Suprapubic skin (tissue), 4 donors: ENCODE results near the gene SRSF10. TPM values are rescaled to one million over a fixed set of nuclear protein-coding genes. Genes with fewer than 3 reads are reported as not detected.
A peak's percentile ranks its signal among the peaks of the same experiment; 100 is the strongest.

Experiments
- DNase-seq, 2 donors: peaks; one replicate each; pipeline ENCODE4 v3.0.0-alpha.2; 2019; ENCODE audit warnings: low spot score in 2 of 2
- H3K27ac ChIP-seq: fragments of 200-600 bp; sonication (generic); one replicate; pipeline ENCODE4 v1.5.1; 2019
- H3K27me3 ChIP-seq: fragments of 200-600 bp; sonication (generic); one replicate; pipeline ENCODE4 v1.5.1; 2019
- H3K36me3 ChIP-seq: fragments of 200-600 bp; sonication (generic); one replicate; pipeline ENCODE4 v1.5.1; 2019
- H3K4me1 ChIP-seq: fragments of 200-600 bp; sonication (generic); one replicate; pipeline ENCODE4 v1.5.1; 2019
- H3K4me3 ChIP-seq: fragments of 200-600 bp; sonication (generic); one replicate; pipeline ENCODE4 v1.5.1; 2019; ENCODE audit warnings: mild to moderate bottlenecking
- H3K9me3 ChIP-seq: fragments of 200-600 bp; sonication (generic); one replicate; pipeline ENCODE4 v1.5.1; 2019
- EP300 ChIP-seq: sonication (generic); formaldehyde crosslinking; IDR thresholded peaks from one replicate; pipeline ENCODE4 v1.6.1; 2017; ENCODE audit warnings: antibody characterized with exemption
- POLR2A ChIP-seq, 2 donors: fragments of 450-650 bp; IDR thresholded peaks; one replicate each; pipeline ENCODE4 v1.6.1; 2017; ENCODE audit warnings: antibody characterized with exemption in 2 of 2, mild to moderate bottlenecking in 2 of 2, moderate library complexity in 2 of 2
- POLR2AphosphoS5 ChIP-seq, 3 donors: sonication (generic); formaldehyde crosslinking; IDR thresholded peaks; one replicate each; pipeline ENCODE4 v1.6.1; 2017; ENCODE audit warnings: antibody characterized with exemption in 3 of 3
- WGBS: methylation state at CpG from one replicate; pipeline ENCODE4 v1.1.5; 2018; 5-methylcytosine and 5-hydroxymethylcytosine counted together
- total RNA-seq, 4 donors: library from RNA; depleted of rRNA; stranded (reverse); fragments of >200 nt; gene quantifications; one replicate each; pipeline ENCODE4 v1.1.0, GENCODE V29; 2016
- TF ChIP-seq, protein P1 (sequence below), 2 donors: fragments of 200-600 bp in 1 of 2; fragments of 450-650 bp in 1 of 2; sonication (generic) in 1 of 2; IDR thresholded peaks; one replicate each; pipeline ENCODE4 v1.5.1; 2016 to 2019; ENCODE audit warnings: antibody characterized with exemption in 2 of 2, mild to moderate bottlenecking in 1 of 2, moderate library complexity in 1 of 2

SRSF10 gene
- total RNA-seq, 4 donors from 2014 or later = 67.7 to 162 (median 74.2) TPM

DNA sequence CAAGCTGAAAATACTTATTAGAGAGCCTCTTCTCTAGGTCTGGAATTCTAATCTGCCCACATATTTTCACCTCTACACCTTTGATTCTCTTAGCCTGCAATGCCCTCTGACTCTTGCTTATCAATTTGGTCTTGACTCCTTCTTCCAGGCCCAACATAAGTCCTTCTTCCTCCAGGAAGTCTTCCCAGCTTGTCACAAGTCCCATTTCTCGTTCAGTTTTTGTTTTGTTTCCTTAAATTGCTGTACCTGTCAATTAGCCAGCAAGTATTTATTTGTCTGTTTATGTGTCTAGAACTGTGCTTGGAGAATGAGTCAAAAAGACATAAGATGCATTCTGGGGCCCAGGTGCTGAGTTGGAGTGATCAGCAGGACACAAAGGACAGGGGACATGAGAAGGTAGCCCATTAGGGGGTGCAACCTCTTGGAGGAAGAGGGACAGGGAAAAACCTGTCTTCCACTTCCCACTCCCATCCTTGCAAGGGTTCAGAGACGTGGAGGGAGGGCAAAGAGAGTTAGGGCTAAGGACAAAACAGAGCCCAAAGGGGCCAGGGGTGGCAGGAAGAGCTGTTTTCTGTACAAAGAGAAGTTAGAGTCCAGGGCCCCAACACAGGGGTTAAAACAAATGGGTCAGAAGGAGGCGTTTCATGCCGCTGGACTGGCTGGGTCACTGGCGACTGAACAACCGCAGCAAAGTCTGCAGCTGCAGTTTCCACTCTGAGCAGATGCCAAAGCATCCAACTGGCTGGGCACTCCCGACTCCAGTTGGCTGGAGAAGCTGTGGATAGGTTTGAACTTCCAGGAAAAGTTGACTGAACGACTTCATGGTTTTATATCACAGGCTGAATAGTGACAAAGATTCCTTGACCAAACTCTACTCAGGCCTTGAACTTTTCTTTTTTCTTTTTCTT, 56.3 kb downstream of the SRSF10 start:
- DNase-seq = no peak
- H3K9me3 ChIP-seq = no peaks in the 10 kb centered on the region
- H3K4me3 ChIP-seq = no peak overlapping the region
- TF ChIP-seq EP300 = no peak
- no peak for TF ChIP-seq POLR2AphosphoS5 (IDR thresholded peaks at IDR 0.05)
- 28% methylated on average over 8 of the region's 8 CpGs for WGBS
- no peaks in the 10 kb centered on the region for H3K27me3 ChIP-seq
- no peak overlapping the region for H3K27ac ChIP-seq
- H3K36me3 ChIP-seq = no peaks in the 10 kb centered on the region
- H3K4me1 ChIP-seq = peaks cover 9% of the 10 kb centered on the region

DNA sequence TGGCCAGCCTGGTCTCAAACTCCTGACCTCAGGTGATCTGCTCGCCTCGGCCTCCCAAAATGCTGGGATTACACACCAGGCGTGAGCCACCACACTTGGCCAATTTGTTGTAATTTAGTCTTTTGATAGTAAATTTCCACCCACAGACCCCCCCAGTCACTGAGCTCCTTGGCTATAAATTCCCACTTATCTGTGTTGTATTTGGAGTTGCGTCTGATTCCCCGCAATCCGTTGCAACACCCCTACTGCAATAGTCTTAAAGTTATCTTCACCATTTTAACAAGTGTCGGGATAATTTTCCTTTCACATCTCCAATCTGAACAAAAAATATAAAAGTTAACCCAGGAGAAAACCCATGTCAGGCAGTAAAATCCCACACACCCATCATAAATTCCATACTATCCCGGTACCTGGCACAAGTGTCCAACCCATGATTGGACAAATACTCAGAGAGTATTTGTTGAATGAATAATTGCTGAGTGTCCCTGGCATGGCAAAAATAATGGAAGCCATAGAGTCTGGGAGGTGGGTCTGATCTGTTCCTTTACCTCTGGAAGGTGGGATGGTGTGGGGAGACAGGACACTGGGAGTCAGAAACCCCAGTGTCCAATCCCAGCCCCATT, 57.7 kb downstream of the SRSF10 start:
- no peak for DNase-seq
- no peak for TF ChIP-seq POLR2AphosphoS5 (IDR thresholded peaks at IDR 0.05)
- TF ChIP-seq EP300 = no peak
- TF ChIP-seq POLR2A (IDR thresholded peaks at IDR 0.05) = no peak
- TF ChIP-seq, protein P1, sequence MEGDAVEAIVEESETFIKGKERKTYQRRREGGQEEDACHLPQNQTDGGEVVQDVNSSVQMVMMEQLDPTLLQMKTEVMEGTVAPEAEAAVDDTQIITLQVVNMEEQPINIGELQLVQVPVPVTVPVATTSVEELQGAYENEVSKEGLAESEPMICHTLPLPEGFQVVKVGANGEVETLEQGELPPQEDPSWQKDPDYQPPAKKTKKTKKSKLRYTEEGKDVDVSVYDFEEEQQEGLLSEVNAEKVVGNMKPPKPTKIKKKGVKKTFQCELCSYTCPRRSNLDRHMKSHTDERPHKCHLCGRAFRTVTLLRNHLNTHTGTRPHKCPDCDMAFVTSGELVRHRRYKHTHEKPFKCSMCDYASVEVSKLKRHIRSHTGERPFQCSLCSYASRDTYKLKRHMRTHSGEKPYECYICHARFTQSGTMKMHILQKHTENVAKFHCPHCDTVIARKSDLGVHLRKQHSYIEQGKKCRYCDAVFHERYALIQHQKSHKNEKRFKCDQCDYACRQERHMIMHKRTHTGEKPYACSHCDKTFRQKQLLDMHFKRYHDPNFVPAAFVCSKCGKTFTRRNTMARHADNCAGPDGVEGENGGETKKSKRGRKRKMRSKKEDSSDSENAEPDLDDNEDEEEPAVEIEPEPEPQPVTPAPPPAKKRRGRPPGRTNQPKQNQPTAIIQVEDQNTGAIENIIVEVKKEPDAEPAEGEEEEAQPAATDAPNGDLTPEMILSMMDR (IDR thresholded peaks at IDR 0.05) = no peak

DNA sequence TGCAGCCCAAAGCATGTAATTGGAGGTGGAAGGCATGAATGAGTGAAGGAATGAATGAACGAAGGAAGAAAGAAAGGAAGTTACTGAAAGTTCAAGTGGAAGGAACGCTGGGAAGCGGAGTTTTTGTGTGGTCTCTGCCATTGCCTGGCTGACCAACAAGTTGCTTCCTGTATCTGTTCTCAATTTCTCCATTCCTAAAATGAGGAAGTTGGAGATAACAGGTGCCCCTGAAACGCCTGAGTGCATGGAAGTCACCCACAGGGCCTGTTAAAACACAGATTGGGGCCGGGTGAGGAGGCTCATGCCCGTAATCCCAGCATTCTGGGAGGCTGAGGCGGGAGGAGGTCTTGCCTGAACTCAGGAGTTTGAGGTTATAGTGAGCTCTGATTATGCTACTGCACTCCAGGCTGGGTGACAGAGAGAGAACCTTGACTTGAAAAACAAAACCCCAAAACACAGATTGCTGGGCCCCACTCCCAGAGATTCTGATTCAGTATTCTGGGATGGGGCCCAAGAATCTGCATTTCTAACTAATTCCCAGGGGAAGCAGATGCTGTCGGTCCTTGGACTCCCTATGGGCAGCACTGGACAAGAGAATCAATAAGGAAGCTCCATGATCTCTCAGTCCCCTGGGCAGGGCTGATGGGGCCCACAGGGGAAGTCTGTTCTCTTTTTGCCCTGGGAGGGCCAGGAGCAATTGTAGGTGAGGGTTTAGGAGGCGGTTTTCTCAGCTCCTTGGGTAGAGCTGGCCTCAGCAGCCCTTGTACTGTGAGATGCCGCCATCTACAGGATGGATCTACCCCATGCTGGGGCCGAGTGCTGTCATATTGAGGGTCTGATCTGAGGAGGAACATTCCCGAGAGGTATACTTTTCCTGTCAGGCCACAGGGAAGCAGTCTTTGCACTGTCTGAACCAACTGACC, 63.7 kb downstream of the SRSF10 start:
- WGBS = 58% methylated on average over 12 of the region's 12 CpGs
- H3K4me3 ChIP-seq = no peak overlapping the region
- TF ChIP-seq POLR2A (IDR thresholded peaks at IDR 0.05) (no peak), EP300 (no peak), POLR2AphosphoS5 (IDR thresholded peaks at IDR 0.05) (no peak)
- TF ChIP-seq, protein P1 (IDR thresholded peaks at IDR 0.05) = peak in 1 of 2 donors; percentile 41
- peaks cover 9% of the 10 kb centered on the region for H3K4me1 ChIP-seq
- no peaks in the 10 kb centered on the region for H3K36me3 ChIP-seq
- no peaks in the 10 kb centered on the region for H3K9me3 ChIP-seq
- no peak for DNase-seq
- no peak overlapping the region for H3K27ac ChIP-seq
- no peaks in the 10 kb centered on the region for H3K27me3 ChIP-seq

More for the DNA sequence above, 57.7 kb downstream of the SRSF10 start:
- 92% methylated on average over 8 of the region's 8 CpGs for WGBS
- Histone ChIP-seq H3K4me3 (no peak overlapping the region), H3K36me3 (no peaks in the 10 kb centered on the region), H3K9me3 (no peaks in the 10 kb centered on the region), H3K27ac (no peak overlapping the region), H3K27me3 (no peaks in the 10 kb centered on the region), H3K4me1 (peaks cover 9% of the 10 kb centered on the region)

DNA sequence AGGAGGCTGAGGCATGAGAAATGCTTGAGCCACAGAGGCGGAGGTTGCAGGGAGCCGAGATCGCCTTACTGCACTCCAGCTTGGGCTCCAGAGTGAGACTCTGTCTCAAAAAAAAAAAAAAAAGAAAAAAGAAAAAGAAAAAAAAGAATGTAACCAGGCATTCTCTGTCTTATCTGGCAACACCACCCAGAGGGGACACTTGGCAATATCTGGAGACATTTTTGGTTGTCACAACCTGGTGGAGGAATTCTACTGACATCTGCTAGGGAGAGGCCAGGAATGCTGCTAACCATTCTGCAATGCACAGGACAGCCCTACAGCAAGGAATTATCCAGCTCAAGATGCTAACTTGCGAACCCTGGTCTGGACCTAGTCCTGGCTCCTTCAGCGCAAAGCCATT, 64.7 kb downstream of the SRSF10 start:
- Histone ChIP-seq H3K9me3 (no peaks in the 10 kb centered on the region), H3K36me3 (no peaks in the 10 kb centered on the region), H3K27ac (no peak overlapping the region), H3K4me1 (peaks cover 5% of the 10 kb centered on the region), H3K4me3 (no peak overlapping the region), H3K27me3 (no peaks in the 10 kb centered on the region)
- TF ChIP-seq POLR2AphosphoS5 (IDR thresholded peaks at IDR 0.05) = no peak
- no peak for TF ChIP-seq EP300
- no peak for TF ChIP-seq POLR2A (IDR thresholded peaks at IDR 0.05)
- TF ChIP-seq, protein P1 (IDR thresholded peaks at IDR 0.05) = no peak
- no peak for DNase-seq
- 95% methylated on average over 5 of the region's 5 CpGs for WGBS

DNA sequence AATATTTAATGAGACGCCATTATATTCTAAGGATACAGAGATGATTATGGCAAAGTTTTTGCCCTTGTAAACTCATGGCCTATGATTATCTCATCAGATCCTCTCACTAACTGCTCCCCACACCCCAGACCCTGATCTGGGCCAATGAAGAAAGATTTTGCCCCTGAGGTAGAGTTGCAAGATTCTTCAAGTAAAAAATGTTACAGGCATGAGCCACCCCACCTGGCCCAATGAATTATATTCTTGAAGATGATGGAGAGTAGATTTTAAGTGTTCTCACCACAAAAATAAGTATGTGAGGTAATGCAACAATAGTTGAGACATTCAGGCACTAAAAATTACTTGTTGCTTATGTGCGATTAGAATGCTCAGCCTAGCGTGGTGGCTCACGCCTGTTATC, 65.2 kb downstream of the SRSF10 start:
- no peak for DNase-seq
- WGBS = 92% methylated on average over 4 of the region's 4 CpGs
- no peak overlapping the region for H3K4me3 ChIP-seq
- H3K4me1 ChIP-seq = peaks cover 2% of the 10 kb centered on the region
- no peak for TF ChIP-seq POLR2A (IDR thresholded peaks at IDR 0.05)
- TF ChIP-seq EP300 = no peak
- no peak for TF ChIP-seq POLR2AphosphoS5 (IDR thresholded peaks at IDR 0.05)
- TF ChIP-seq, protein P1 (IDR thresholded peaks at IDR 0.05) = no peak
- no peak overlapping the region for H3K27ac ChIP-seq
- no peaks in the 10 kb centered on the region for H3K36me3 ChIP-seq
- H3K27me3 ChIP-seq = no peaks in the 10 kb centered on the region
- no peaks in the 10 kb centered on the region for H3K9me3 ChIP-seq
